Measurements from ENCODE around the gene BARD1.

GRCh38 chr2:214781226-214781625 is 28.3 kb downstream of the BARD1 start:
- TF ChIP-seq YY1 (IDR thresholded peaks at IDR 0.05; ENCODE audit: insufficient read depth, insufficient read length) (no peak), ZNF274 (IDR thresholded peaks at IDR 0.05; ENCODE audit: low read depth, low read length) (no peak)

Measured in NT2/D1 (cell line).